CD4-positive, alpha-beta T cell (primary cell): Measurements from ENCODE around the gene NR1H2. TPM values are rescaled to one million over a fixed set of nuclear protein-coding genes. Genes with fewer than 3 reads are reported as not detected.

Source experiments
- ATAC-seq: fragments of 200-7000 bp; cut with Tn5 transposase; one replicate; pipeline ENCODE4 v1.10.0; 2022; ENCODE audit warnings: mild to moderate bottlenecking; ENCODE audit not compliant: poor library complexity
- CTCF ChIA-PET: fragments of 350-600 bp; sonication (Branson Sonifier 250); formaldehyde crosslinking; loops from one replicate; lab custom pipeline; 2021; ENCODE audit warnings: antibody characterized with exemption, inconsistent platforms; lab: Charles Lee
- POLR2A ChIA-PET: fragments of 350-600 bp; sonication (Branson Sonifier 250); formaldehyde crosslinking; loops from one replicate; lab custom pipeline; 2021; ENCODE audit warnings: antibody characterized with exemption, inconsistent platforms; lab: Charles Lee
- DNase-seq, 14 experiments: peaks; one replicate each; pipeline ENCODE4 v3.0.0-alpha.2; 2013 to 2020; ENCODE audit warnings: mixed read lengths in 2 of 14
- H3K27ac ChIP-seq, 2 donors: one replicate each; pipeline versions ENCODE4 v1.5.1 to v1.7.0; 2013; ENCODE audit warnings: low read length in 2 of 2, low read depth in 1 of 2, mild to moderate bottlenecking in 1 of 2
- H3K27me3 ChIP-seq, 2 experiments: 1 replicate in 1 of 2; 2 replicates in 1 of 2; pipeline versions ENCODE4 v1.6.1 to v1.7.0; 2013; ENCODE audit warnings: low read length in 2 of 2, control low read depth in 1 of 2, mild to moderate bottlenecking in 1 of 2, moderate library complexity in 1 of 2; ENCODE audit not compliant: insufficient read depth in 2 of 2, control insufficient read depth in 1 of 2
- H3K36me3 ChIP-seq: one replicate; pipeline ENCODE4 v1.6.1; 2013; ENCODE audit warnings: low read length, control low read depth; ENCODE audit not compliant: insufficient read depth
- H3K4me1 ChIP-seq: one replicate; pipeline ENCODE4 v1.6.1; 2013; ENCODE audit warnings: low read length, control low read depth; ENCODE audit not compliant: insufficient read depth
- H3K4me3 ChIP-seq: one replicate; pipeline ENCODE4 v1.5.1; 2013; ENCODE audit warnings: mild to moderate bottlenecking, low read length, moderate library complexity
- H3K9me3 ChIP-seq, 2 experiments: 1 replicate in 1 of 2; 2 replicates in 1 of 2; pipeline versions ENCODE4 v1.6.1 to v1.7.0; 2013; ENCODE audit warnings: low read length in 2 of 2, mild to moderate bottlenecking in 2 of 2, control low read depth in 1 of 2, moderate library complexity in 1 of 2; ENCODE audit not compliant: control insufficient read depth in 1 of 2, insufficient read depth in 1 of 2
- H3K27ac Mint-ChIP-seq: one replicate; pipeline ENCODE4 v1.8.0; 2020; ENCODE audit warnings: mixed read lengths
- H3K27me3 Mint-ChIP-seq: one replicate; pipeline ENCODE4 v1.8.0; 2021; ENCODE audit warnings: mixed read lengths
- H3K36me3 Mint-ChIP-seq: one replicate; pipeline ENCODE4 v1.8.0; 2021; ENCODE audit warnings: low read depth, mixed read lengths
- H3K4me1 Mint-ChIP-seq: one replicate; pipeline ENCODE4 v1.8.0; 2021; ENCODE audit warnings: low read depth, mixed read lengths
- H3K4me3 Mint-ChIP-seq: one replicate; pipeline ENCODE4 v1.8.0; 2020; ENCODE audit warnings: mild to moderate bottlenecking, mixed read lengths
- H3K9me3 Mint-ChIP-seq: one replicate; pipeline ENCODE4 v1.8.0; 2020; ENCODE audit warnings: mixed read lengths
- CTCF ChIP-seq: fragments of 200-600 bp; IDR thresholded peaks from one replicate; pipeline ENCODE4 v1.8.0; 2022; ENCODE audit warnings: antibody characterized with exemption, mild to moderate bottlenecking
- intact Hi-C, 2 experiments: fragments of 100-400 bp; cut with DNase I in 1 of 2; cut with micrococcal nuclease in 1 of 2; formaldehyde crosslinking; loops; one replicate each; pipeline versions ENCODE4 v1.15.1 to v1.9.0; 2023 to 2025; cut with DNase I, micrococcal nuclease
- total RNA-seq, 174 experiments: library from RNA in 2 of 174; stranded (reverse) in 2 of 174; gene quantifications; one replicate each; pipeline ENCODE4 v1.2.3 and lab custom pipeline; 2021 to 2026

Gene NR1H2
- total RNA-seq, 2 experiments from 2014 or later, result 261 to 265 TPM

DNA sequence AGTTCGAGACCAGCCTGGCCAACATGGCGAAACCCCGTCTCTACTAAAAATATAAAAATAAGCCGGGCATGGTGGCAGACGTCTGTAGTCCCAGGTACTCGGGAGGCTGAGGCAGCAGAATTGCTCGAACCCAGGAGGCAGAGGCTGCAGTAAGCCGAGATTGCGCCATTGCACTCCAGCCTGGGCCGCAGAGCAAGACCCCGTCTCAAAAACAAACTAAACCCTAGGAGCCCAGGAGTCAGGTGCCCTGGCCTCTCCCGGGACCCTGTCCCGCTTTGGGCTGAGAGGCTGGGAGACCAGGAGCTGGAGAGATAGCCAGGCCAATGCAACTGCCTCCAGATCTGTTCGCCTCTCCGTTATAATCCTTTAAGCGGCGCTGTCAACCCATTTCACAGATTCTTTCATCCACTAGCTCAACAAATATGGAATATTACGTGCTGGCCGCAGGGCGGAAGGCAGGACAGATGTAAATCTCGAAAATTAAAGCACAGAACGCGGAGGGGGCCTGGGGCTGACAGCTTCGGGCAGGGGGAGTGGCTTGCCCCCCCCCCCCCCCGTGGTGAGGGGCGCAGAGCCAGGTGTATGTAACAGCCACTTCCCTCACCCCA, 51.2 kb downstream of the NR1H2 start:
- ATAC-seq, result no peak
- Mint-ChIP-seq H3K27me3 (peaks cover 21% of the 10 kb centered on the region), H3K36me3 (no peaks in the 10 kb centered on the region), H3K4me3 (peak overlapping the region; percentile 30), H3K27ac (no peak overlapping the region), H3K4me1 (peaks cover 19% of the 10 kb centered on the region), H3K9me3 (no peaks in the 10 kb centered on the region)
- Histone ChIP-seq H3K9me3 (peaks cover 0 to 5% of the 10 kb centered on the region in 2 experiments), H3K4me1 (peaks cover 25% of the 10 kb centered on the region), H3K27me3 (peaks cover 3 to 11% of the 10 kb centered on the region in 2 experiments), H3K27ac (no peak overlapping the region), H3K4me3 (peak overlapping the region; percentile 37), H3K36me3 (no peaks in the 10 kb centered on the region)
- DNase-seq, result no peak
- intact Hi-C loops, result no loop called here
- TF ChIP-seq CTCF, result no peak
- CTCF ChIA-PET, result no interaction called here
- POLR2A ChIA-PET, result no interaction called here

DNA sequence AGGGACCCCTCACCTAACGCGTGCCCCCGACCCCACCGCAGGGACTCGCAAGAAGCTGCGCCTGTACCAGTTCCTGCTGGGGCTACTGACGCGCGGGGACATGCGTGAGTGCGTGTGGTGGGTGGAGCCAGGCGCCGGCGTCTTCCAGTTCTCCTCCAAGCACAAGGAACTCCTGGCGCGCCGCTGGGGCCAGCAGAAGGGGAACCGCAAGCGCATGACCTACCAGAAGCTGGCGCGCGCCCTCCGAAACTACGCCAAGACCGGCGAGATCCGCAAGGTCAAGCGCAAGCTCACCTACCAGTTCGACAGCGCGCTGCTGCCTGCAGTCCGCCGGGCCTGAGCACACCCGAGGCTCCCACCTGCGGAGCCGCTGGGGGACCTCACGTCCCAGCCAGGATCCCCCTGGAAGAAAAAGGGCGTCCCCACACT, 51.8 kb downstream of the NR1H2 start:
- H3K36me3 ChIP-seq, result no peaks in the 10 kb centered on the region
- H3K36me3 Mint-ChIP-seq, result no peaks in the 10 kb centered on the region
- peak overlapping the region; percentile 37 for H3K4me3 ChIP-seq
- peaks cover 6 to 17% of the 10 kb centered on the region in 2 experiments for H3K27me3 ChIP-seq
- H3K27me3 Mint-ChIP-seq, result peaks cover 24% of the 10 kb centered on the region
- H3K27ac ChIP-seq, result no peak overlapping the region
- intact Hi-C loops, result no loop called here
- H3K9me3 ChIP-seq, result peaks cover 0 to 6% of the 10 kb centered on the region in 2 experiments
- H3K4me1 ChIP-seq, result peaks cover 28% of the 10 kb centered on the region
- peak; percentile 47 for ATAC-seq
- H3K27ac Mint-ChIP-seq, result peak overlapping the region; percentile 14
- no peaks in the 10 kb centered on the region for H3K9me3 Mint-ChIP-seq
- H3K4me1 Mint-ChIP-seq, result peaks cover 19% of the 10 kb centered on the region
- ChIA-PET POLR2A (interaction anchor here (0.6 kb wide), 1 partner anchor 62 kb away, joined by 3 read pairs; no protein-coding TSS in a partner anchor), CTCF (no interaction called here)
- TF ChIP-seq CTCF, result no peak
- peak overlapping the region; percentile 65 for H3K4me3 Mint-ChIP-seq
- peak in 11 of 14 experiments; percentile 10 to 80 (median 41) for DNase-seq

DNA sequence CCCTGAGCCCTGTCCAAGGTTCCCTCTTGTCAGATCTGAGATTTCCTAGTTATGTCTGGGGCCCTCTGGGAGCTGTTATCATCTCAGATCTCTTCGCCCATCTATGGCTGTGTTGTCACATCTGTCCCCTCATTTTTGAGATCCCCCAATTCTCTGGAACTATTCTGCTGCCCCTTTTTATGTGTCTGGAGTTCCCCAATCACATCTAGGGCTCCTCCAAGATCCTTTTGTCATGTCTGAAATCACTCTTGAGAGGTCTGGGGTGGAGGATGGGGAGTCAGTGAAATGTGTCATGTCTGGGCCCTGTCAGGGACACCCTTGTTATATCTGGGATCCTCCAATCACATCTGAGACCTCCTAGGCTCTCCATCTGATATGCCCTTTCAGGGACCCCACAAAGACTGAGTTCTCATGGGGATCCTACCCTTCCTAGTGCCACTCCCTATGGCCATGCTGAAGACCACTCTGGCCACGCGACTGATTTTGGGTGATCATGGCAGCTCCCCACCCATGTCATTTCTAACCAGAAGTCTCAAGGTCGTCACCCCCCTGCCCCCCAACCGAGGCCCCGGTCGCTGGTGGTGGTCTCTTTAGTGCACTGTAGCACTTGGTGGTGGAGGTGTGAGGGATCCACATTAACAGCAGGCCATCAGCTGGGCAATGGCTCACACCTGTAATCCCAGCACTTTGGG, 52.7 kb downstream of the NR1H2 start:
- TF ChIP-seq CTCF, result no peak
- Histone ChIP-seq H3K27me3 (peaks cover 6 to 17% of the 10 kb centered on the region in 2 experiments), H3K36me3 (no peaks in the 10 kb centered on the region), H3K4me3 (no peak overlapping the region), H3K27ac (no peak overlapping the region), H3K9me3 (peaks cover 0 to 4% of the 10 kb centered on the region in 2 experiments), H3K4me1 (peaks cover 28% of the 10 kb centered on the region)
- no peaks in the 10 kb centered on the region for H3K9me3 Mint-ChIP-seq
- H3K36me3 Mint-ChIP-seq, result no peaks in the 10 kb centered on the region
- H3K27ac Mint-ChIP-seq, result peak overlapping the region; percentile 35
- ATAC-seq (no peak), DNase-seq (peak in 1 of 14 experiments; percentile 12)
- ChIA-PET POLR2A (no interaction called here), CTCF (no interaction called here)
- intact Hi-C loops, result no loop called here
- peaks cover 19% of the 10 kb centered on the region for H3K4me1 Mint-ChIP-seq
- peaks cover 26% of the 10 kb centered on the region for H3K27me3 Mint-ChIP-seq
- H3K4me3 Mint-ChIP-seq, result peak overlapping the region; percentile 66
